Cardiac septum (tissue), 1 donor: ENCODE data around the gene SPRR4. TPM values are rescaled to one million over a fixed set of nuclear protein-coding genes. Genes with fewer than 3 reads are reported as not detected.

ENCODE experiments used
- DNase-seq: peaks from one replicate; pipeline ENCODE4 v3.0.0-alpha.2; 2020; ENCODE audit warnings: low spot score
- intact Hi-C: fragments of 100-400 bp; cut with DNase I; formaldehyde crosslinking; loops from one replicate; pipeline ENCODE4 v1.14.0; 2022
- total RNA-seq: library from RNA; stranded (reverse); fragmentation: NEBNext Ultra II Directional; extraction: Animal tissue kit (Norgen Biotek cat#: 25700); gene quantifications from one replicate; pipeline ENCODE4 v1.2.1, GENCODE V29; 2021
- donor health status: DM: no; HTN: no; CAD: no.

Gene SPRR4
- total RNA-seq, 1 donor from 2014 or later, result not detected

GRCh38 chr1:152962876-152963415 is 7.5 kb upstream of the SPRR4 start:
- intact Hi-C loops, result no loop called here
- DNase-seq, result no peak

GRCh38 chr1:152964536-152964935 is 5.9 kb upstream of the SPRR4 start:
- intact Hi-C loops, result no loop called here
- DNase-seq, result no peak

GRCh38 chr1:152965853-152966252 is 4.6 kb upstream of the SPRR4 start:
- DNase-seq, result no peak
- intact Hi-C loops, result no loop called here

GRCh38 chr1:152967201-152967600 is 3.2 kb upstream of the SPRR4 start:
- intact Hi-C loops, result no loop called here
- no peak for DNase-seq

- intact Hi-C loops, result no loop called here
- DNase-seq, result no peak
Measured at GRCh38 chr1:152968248-152968647, 2.2 kb upstream of the SPRR4 start.

- intact Hi-C loops, result no loop called here
- DNase-seq, result no peak
Measured at GRCh38 chr1:152969036-152969435, 1.4 kb upstream of the SPRR4 start.

GRCh38 chr1:152972196-152972886 is 1.9 kb downstream of the SPRR4 start:
- DNase-seq, result no peak
- intact Hi-C loops, result no loop called here

GRCh38 chr1:152976688-152977087 is 6.2 kb downstream of the SPRR4 start:
- no peak for DNase-seq
- intact Hi-C loops, result no loop called here

- DNase-seq, result no peak
- intact Hi-C loops, result no loop called here
Measured at GRCh38 chr1:152977614-152978013, 7.2 kb downstream of the SPRR4 start.

GRCh38 chr1:152980676-152981075 is 10.2 kb downstream of the SPRR4 start:
- DNase-seq, result no peak
- intact Hi-C loops, result no loop called here

GRCh38 chr1:152981146-152981871 is 10.9 kb downstream of the SPRR4 start:
- intact Hi-C loops, result no loop called here
- DNase-seq, result no peak

- no peak for DNase-seq
- intact Hi-C loops, result no loop called here
Measured at GRCh38 chr1:152982076-152982475, 11.6 kb downstream of the SPRR4 start.

GRCh38 chr1:152983234-152983633 is 12.8 kb downstream of the SPRR4 start:
- no peak for DNase-seq
- intact Hi-C loops, result no loop called here

- intact Hi-C loops, result no loop called here
- no peak for DNase-seq
Measured at GRCh38 chr1:152983743-152984142, 13.3 kb downstream of the SPRR4 start, which contains the start of gene SPRR1A. SPRR1A (plus strand) TSS chr1:152984081; CDS start chr1:152985231, 1,150 bp downstream.

GRCh38 chr1:152986578-152986977 is 16.1 kb downstream of the SPRR4 start:
- intact Hi-C loops, result no loop called here
- DNase-seq, result no peak

- intact Hi-C loops, result no loop called here
Measured at GRCh38 chr1:152993186-152993585, 22.7 kb downstream of the SPRR4 start.

GRCh38 chr1:152995842-152996241 is 25.4 kb downstream of the SPRR4 start:
- intact Hi-C loops, result no loop called here
- no peak for DNase-seq

More at GRCh38 chr1:152993186-152993585, 22.7 kb downstream of the SPRR4 start:
- DNase-seq, result no peak

GRCh38 chr1:152996633-152997400 is 26.4 kb downstream of the SPRR4 start:
- intact Hi-C loops, result no loop called here
- DNase-seq, result no peak

- intact Hi-C loops, result no loop called here
Measured at GRCh38 chr1:152997901-152998300, 27.5 kb downstream of the SPRR4 start.

GRCh38 chr1:152998476-152998875 is 28.0 kb downstream of the SPRR4 start:
- no peak for DNase-seq
- intact Hi-C loops, result no loop called here

More at GRCh38 chr1:152997901-152998300, 27.5 kb downstream of the SPRR4 start:
- DNase-seq, result no peak
